ENCODE data around the gene SLC25A33. TPM values are rescaled to one million over a fixed set of nuclear protein-coding genes. Genes with fewer than 3 reads are reported as not detected.

Gene SLC25A33
- total RNA-seq, 6 experiments from 2014 or later, result 3.5 to 26.5 (median 8.2) TPM

DNA sequence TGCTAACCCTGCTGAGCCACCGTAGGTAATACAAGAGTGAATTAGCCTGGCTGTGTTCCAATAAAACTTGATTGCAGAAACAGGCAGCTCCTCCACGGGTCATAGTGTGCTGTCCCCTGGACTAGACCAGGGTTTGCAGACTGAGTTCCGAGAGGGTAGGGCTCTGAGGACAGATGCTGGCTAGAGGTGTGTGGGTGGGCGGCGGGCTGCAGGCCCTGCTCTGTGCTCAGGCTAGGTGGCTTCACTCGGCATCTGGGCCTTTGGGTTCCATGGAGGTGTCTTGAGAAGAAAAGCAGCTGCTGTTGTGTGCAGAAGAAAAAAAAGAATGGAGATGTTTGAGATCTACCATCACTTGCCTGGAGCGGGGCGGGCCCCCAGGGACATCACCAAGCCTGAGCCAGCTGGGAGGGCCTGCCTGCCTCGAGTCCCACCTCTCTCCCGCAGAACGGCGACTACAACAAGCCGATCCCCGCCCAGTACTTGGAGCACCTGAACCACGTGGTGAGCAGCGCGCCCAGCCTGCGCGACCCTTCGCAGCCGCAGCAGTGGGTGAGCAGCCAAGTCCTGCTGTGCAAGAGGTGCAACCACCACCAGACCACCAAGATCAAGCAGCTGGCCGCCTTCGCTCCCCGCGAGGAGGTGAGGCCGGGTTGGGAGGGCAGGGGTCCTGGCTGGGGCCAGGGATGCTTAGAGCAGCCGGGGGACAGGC, 57.3 kb downstream of the SLC25A33 start:
- H3K27ac ChIP-seq, result no peak overlapping the region
- no peak overlapping the region for H3K4me3 ChIP-seq
- H3K27me3 ChIP-seq, result no peaks in the 10 kb centered on the region
- ATAC-seq (peak; percentile 19 to 78 (median 50)), DNase-seq (peak in 1 of 3 donors; percentile 54)
- H3K9me3 ChIP-seq, result no peaks in the 10 kb centered on the region
- TF ChIP-seq POLR2A (IDR thresholded peaks at IDR 0.05), result no peak
- TF ChIP-seq, protein P1, sequence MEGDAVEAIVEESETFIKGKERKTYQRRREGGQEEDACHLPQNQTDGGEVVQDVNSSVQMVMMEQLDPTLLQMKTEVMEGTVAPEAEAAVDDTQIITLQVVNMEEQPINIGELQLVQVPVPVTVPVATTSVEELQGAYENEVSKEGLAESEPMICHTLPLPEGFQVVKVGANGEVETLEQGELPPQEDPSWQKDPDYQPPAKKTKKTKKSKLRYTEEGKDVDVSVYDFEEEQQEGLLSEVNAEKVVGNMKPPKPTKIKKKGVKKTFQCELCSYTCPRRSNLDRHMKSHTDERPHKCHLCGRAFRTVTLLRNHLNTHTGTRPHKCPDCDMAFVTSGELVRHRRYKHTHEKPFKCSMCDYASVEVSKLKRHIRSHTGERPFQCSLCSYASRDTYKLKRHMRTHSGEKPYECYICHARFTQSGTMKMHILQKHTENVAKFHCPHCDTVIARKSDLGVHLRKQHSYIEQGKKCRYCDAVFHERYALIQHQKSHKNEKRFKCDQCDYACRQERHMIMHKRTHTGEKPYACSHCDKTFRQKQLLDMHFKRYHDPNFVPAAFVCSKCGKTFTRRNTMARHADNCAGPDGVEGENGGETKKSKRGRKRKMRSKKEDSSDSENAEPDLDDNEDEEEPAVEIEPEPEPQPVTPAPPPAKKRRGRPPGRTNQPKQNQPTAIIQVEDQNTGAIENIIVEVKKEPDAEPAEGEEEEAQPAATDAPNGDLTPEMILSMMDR (IDR thresholded peaks at IDR 0.05), result no peak
- peaks cover 0 to 6% (median 3%) of the 10 kb centered on the region in 4 donors for H3K36me3 ChIP-seq
- 50% methylated on average over 7 of the region's 27 CpGs for WGBS (ENCODE audit: insufficient coverage, low coverage, low lambda C conversion rate, missing lambda C conversion rate)
- H3K4me1 ChIP-seq, result peaks cover 0 to 9% (median 0%) of the 10 kb centered on the region in 4 donors
- intact Hi-C loops (cut with DNase I), result no loop called here

DNA sequence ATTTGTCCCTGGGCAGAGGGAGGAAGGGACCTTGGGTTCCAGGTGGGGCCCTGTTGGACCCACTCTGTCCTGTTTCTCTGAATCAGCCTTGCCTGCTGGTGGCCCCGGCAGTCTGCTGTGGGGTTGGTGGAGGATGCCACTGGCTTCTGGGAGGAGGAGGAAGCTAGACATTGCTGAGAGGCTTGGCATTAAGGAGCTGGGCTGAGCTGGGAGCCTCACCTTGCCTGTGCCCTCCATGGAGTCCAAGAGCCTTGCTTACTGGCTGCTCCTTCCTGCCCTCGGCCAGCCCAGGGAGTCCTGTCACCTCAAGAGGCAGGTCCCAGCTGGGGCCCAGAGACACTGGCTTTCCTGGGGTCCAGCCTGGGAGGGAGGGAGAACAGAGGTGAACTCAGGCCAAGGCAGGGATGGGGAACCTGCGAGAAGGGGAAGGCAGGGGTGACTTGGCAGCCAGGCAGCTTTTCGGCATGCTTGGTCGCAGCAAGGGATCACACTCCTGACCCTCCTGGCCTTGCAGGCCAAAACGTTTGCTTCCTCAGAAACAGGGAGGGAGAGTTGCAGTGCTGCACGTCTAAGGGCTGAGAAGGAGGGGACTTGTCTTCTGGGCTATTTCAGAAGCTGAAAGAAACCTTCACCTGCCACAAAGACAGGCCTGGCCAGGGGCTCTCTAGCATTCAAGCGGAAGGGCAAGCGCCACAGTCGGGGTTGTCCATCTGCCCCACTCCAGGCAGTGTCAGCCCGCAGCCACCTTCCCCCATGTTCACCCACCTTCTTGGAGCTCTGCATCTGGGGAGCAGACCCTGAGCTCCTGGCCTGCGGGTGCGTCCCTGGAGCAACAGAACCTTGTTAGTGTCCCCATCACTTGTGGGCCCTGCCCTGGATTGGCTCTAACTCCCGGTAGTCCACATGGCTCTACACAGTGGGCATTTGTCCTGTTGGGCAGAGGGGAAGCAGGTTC, 58.4 kb downstream of the SLC25A33 start:
- Histone ChIP-seq H3K36me3 (peaks cover 0 to 12% (median 3%) of the 10 kb centered on the region in 4 donors), H3K4me1 (peaks cover 0 to 9% (median 0%) of the 10 kb centered on the region in 4 donors), H3K9me3 (no peaks in the 10 kb centered on the region), H3K27ac (no peak overlapping the region), H3K4me3 (no peak overlapping the region), H3K27me3 (no peaks in the 10 kb centered on the region)
- DNase-seq (peak in 1 of 3 donors; percentile 48), ATAC-seq (no peak)
- intact Hi-C loops (cut with DNase I), result no loop called here
- no peak for TF ChIP-seq POLR2A (IDR thresholded peaks at IDR 0.05)
- WGBS (ENCODE audit: insufficient coverage, low coverage, low lambda C conversion rate, missing lambda C conversion rate), result no CpG with 5 or more reads among the region's 14 CpGs

DNA sequence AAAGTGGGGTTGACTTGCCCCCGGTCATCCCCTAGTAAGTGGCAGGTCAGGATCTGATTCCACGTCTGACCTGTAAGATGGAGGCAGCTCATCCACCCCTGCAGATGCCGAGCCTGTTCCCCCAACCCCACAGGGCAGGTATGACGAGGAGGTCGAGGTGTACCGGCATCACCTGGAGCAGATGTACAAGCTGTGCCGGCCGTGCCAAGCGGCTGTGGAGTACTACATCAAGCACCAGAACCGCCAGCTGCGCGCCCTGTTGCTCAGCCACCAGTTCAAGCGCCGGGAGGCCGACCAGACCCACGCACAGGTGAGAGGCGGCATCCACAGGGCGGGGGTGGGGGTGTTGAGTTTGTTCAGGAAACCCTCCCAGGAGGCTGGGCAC, 59.0 kb downstream of the SLC25A33 start:
- H3K9me3 ChIP-seq, result no peaks in the 10 kb centered on the region
- no peaks in the 10 kb centered on the region for H3K27me3 ChIP-seq
- DNase-seq (no peak), ATAC-seq (no peak)
- no peak for TF ChIP-seq POLR2A (IDR thresholded peaks at IDR 0.05)
- TF ChIP-seq, protein P1 (IDR thresholded peaks at IDR 0.05), result no peak
- peaks cover 0 to 12% (median 3%) of the 10 kb centered on the region in 4 donors for H3K36me3 ChIP-seq
- WGBS (ENCODE audit: insufficient coverage, low coverage, low lambda C conversion rate, missing lambda C conversion rate), result 87% methylated on average over 3 of the region's 18 CpGs
- H3K4me1 ChIP-seq, result peaks cover 0 to 7% (median 0%) of the 10 kb centered on the region in 4 donors
- no peak overlapping the region for H3K4me3 ChIP-seq
- intact Hi-C loops (cut with DNase I), result no loop called here
- no peak overlapping the region for H3K27ac ChIP-seq

DNA sequence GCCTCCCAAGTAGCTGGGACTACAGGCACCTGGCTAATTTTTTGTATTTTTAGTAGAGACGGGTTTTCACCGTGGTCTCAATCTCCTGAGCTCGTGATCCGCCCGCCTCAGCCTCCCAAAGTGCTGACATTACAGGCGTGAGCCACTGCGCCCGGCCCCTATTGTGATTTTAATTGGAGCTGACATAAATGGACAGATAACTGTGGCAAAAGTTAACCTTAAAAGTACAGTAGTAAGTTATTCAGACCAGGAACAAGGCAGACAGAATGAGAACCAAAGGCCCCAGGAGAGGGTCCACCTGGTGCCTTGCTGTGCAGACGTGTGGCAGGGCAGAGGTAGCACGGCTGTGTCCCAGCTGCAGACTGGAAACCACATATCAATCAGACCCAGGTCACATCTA, 60.5 kb downstream of the SLC25A33 start:
- H3K9me3 ChIP-seq, result no peaks in the 10 kb centered on the region
- TF ChIP-seq POLR2A (IDR thresholded peaks at IDR 0.05), result no peak
- TF ChIP-seq, protein P1 (IDR thresholded peaks at IDR 0.05), result no peak
- H3K4me1 ChIP-seq, result peaks cover 0 to 7% (median 0%) of the 10 kb centered on the region in 4 donors
- intact Hi-C loops (cut with DNase I), result no loop called here
- H3K4me3 ChIP-seq, result no peak overlapping the region
- no peak overlapping the region for H3K27ac ChIP-seq
- H3K36me3 ChIP-seq, result peaks cover 0 to 12% (median 3%) of the 10 kb centered on the region in 4 donors
- DNase-seq (no peak), ATAC-seq (no peak)
- WGBS (ENCODE audit: insufficient coverage, low coverage, low lambda C conversion rate, missing lambda C conversion rate), result 94% methylated on average over 7 of the region's 10 CpGs
- H3K27me3 ChIP-seq, result no peaks in the 10 kb centered on the region

Measured in right lobe of liver (tissue), 6 donors.